ENCODE data around the gene NSRP1. TPM values are rescaled to one million over a fixed set of nuclear protein-coding genes. Genes with fewer than 3 reads are reported as not detected.

NSRP1 gene
- total and polyA plus RNA-seq, 10 of the 15 experiments (the other 5 are each of a cell fraction or from before 2014, with no cell fraction given): 12.5 to 69.7 (median 37.8) TPM

- no peaks in the 10 kb centered on the region for H4K20me1 ChIP-seq (ENCODE audit: control insufficient read depth, insufficient read depth)
- CTCF ChIA-PET: interaction anchor here (0.9 to 2.0 kb wide), 9 partner anchors 16 to 152 kb away, joined by 3 to 7 read pairs (median 4); no protein-coding TSS in a partner anchor
- 92% methylated on average over 2 of the region's 2 CpGs for WGBS (ENCODE audit: insufficient coverage, insufficient replicate concordance, low lambda C conversion rate, missing lambda C conversion rate)
Observed at GRCh38 chr17:30187573-30187972, 71.0 kb downstream of the NSRP1 start.

GRCh38 chr17:30188211-30188939 is 71.8 kb downstream of the NSRP1 start:
- peaks cover 5 to 15% of the 10 kb centered on the region in 2 experiments for H3K36me3 ChIP-seq (ENCODE audit: control insufficient read depth in 2 of 2, insufficient read depth in 2 of 2, low read length in 1 of 2)
- no peak overlapping the region for H3K4me3 ChIP-seq
- ATAC-seq (no peak), DNase-seq (ENCODE audit: low read depth, low spot score) (no peak), FAIRE-seq (no peak)
- 99% methylated on average over 5 of the region's 5 CpGs for WGBS (ENCODE audit: insufficient coverage, insufficient replicate concordance, low lambda C conversion rate, missing lambda C conversion rate)
- no peaks in the 10 kb centered on the region for H3K9me3 ChIP-seq (replicated peaks; ENCODE audit: control insufficient read depth, insufficient read depth, low read length)
- SMC1A ChIA-PET (ENCODE audit: uncharacterized antibody, unreplicated experiment): interaction anchor here (1.0 to 3.0 kb wide), 4 partner anchors 14 to 63 kb away, joined by 4 to 10 read pairs (median 7); no protein-coding TSS in a partner anchor
- intact Hi-C loops (cut with micrococcal nuclease; ENCODE audit: unreplicated experiment): no loop called here
- BruUV-seq (replicated peaks): no TSS peak
- H3K27me3 ChIP-seq (replicated peaks in 1 of 2; ENCODE audit: control insufficient read depth in 2 of 2, insufficient read depth in 2 of 2, low read length in 1 of 2): no peaks in the 10 kb centered on the region
- no peak overlapping the region for H2AFZ ChIP-seq (ENCODE audit: control insufficient read depth, low read depth, low read length)
- H4K20me1 ChIP-seq (ENCODE audit: control insufficient read depth, insufficient read depth): no peaks in the 10 kb centered on the region
- H3K79me2 ChIP-seq (ENCODE audit: control insufficient read depth, insufficient read depth, low read length): no peaks in the 10 kb centered on the region
- RAD21 ChIA-PET (ENCODE audit: unreplicated experiment): interaction anchor here (1.3 kb wide), 1 partner anchor 64 kb away, joined by 5 read pairs; no protein-coding TSS in a partner anchor
- no peaks in the 10 kb centered on the region for H3K4me1 ChIP-seq (ENCODE audit: control insufficient read depth, insufficient read depth, low read length)
- CTCF ChIA-PET: interaction anchor here (0.6 to 2.0 kb wide), 12 partner anchors 15 to 1953 kb away, joined by 3 to 7 read pairs (median 4); no protein-coding TSS in a partner anchor
- no peak overlapping the region for H3K9ac ChIP-seq (ENCODE audit: control insufficient read depth, insufficient read depth, low read length)
- H3K4me2 ChIP-seq (ENCODE audit: control insufficient read depth, insufficient read depth): no peak overlapping the region
- POLR2A ChIA-PET: no interaction called here
- in situ Hi-C loops (cut with MboI): no loop called here
- no peak overlapping the region for H3K27ac ChIP-seq (ENCODE audit: control insufficient read depth, insufficient read depth)
- TF ChIP-seq PAX8 (IDR thresholded peaks at IDR 0.05): no peak
- TF ChIP-seq BRCA1 (IDR thresholded peaks at IDR 0.05; ENCODE audit: low read depth, low read length): no peak
- TF ChIP-seq LARP7 (IDR thresholded peaks at IDR 0.05): no peak
- TF ChIP-seq E2F8 (IDR thresholded peaks at IDR 0.05; ENCODE audit: low read depth, partially characterized antibody): no peak
- TF ChIP-seq ZBED1 (IDR thresholded peaks at IDR 0.05; ENCODE audit: borderline replicate concordance): no peak
- no peak for TF ChIP-seq HCFC1 (IDR thresholded peaks at IDR 0.05; ENCODE audit: low read length)
- no peak for TF ChIP-seq CEBPZ (IDR thresholded peaks at IDR 0.05; ENCODE audit: low read depth, low read length)
- no peak for TF ChIP-seq BMI1 (IDR thresholded peaks at IDR 0.05; ENCODE audit: borderline replicate concordance)

More at GRCh38 chr17:30187573-30187972, 71.0 kb downstream of the NSRP1 start:
- DNase-seq (ENCODE audit: low read depth, low spot score): no peak
- intact Hi-C loops (cut with micrococcal nuclease; ENCODE audit: unreplicated experiment) (no loop called here), in situ Hi-C loops (cut with MboI) (no loop called here)
- Histone ChIP-seq H3K27ac (ENCODE audit: control insufficient read depth, insufficient read depth) (no peak overlapping the region), H3K27me3 (replicated peaks in 1 of 2; ENCODE audit: control insufficient read depth in 2 of 2, insufficient read depth in 2 of 2, low read length in 1 of 2) (no peaks in the 10 kb centered on the region), H3K36me3 (ENCODE audit: control insufficient read depth in 2 of 2, insufficient read depth in 2 of 2, low read length in 1 of 2) (peaks cover 5 to 15% of the 10 kb centered on the region in 2 experiments), H3K9me3 (replicated peaks; ENCODE audit: control insufficient read depth, insufficient read depth, low read length) (no peaks in the 10 kb centered on the region), H3K4me3 (no peak overlapping the region), H3K9ac (ENCODE audit: control insufficient read depth, insufficient read depth, low read length) (no peak overlapping the region), H2AFZ (ENCODE audit: control insufficient read depth, low read depth, low read length) (no peak overlapping the region), H3K79me2 (ENCODE audit: control insufficient read depth, insufficient read depth, low read length) (no peaks in the 10 kb centered on the region), H3K4me2 (ENCODE audit: control insufficient read depth, insufficient read depth) (no peak overlapping the region), H3K4me1 (ENCODE audit: control insufficient read depth, insufficient read depth, low read length) (no peaks in the 10 kb centered on the region)
- ChIA-PET POLR2A (no interaction called here), RAD21 (ENCODE audit: unreplicated experiment) (interaction anchor here (0.8 to 1.3 kb wide), 2 partner anchors 56 to 63 kb away, joined by 3 to 5 read pairs; no protein-coding TSS in a partner anchor), SMC1A (ENCODE audit: uncharacterized antibody, unreplicated experiment) (interaction anchor here (1.2 to 3.0 kb wide), 3 partner anchors 13 to 62 kb away, joined by 4 to 10 read pairs (median 10); no protein-coding TSS in a partner anchor)
- TF ChIP-seq TBL1XR1 (IDR thresholded peaks at IDR 0.05; ENCODE audit: low read depth, low read length) (no peak), CHD1 (IDR thresholded peaks at IDR 0.05; ENCODE audit: low read depth, low read length) (no peak), ZNF24 (IDR thresholded peaks at IDR 0.05) (no peak), HDGF (IDR thresholded peaks at IDR 0.05) (no peak), CREB1 (IDR thresholded peaks at IDR 0.05; ENCODE audit: low read depth) (no peak)
- no peak for ATAC-seq
- FAIRE-seq: no peak
- BruUV-seq (replicated peaks): no TSS peak
